Breast epithelium (tissue), 4 donors: ENCODE results near the gene TC2N. TPM values are rescaled to one million over a fixed set of nuclear protein-coding genes. Genes with fewer than 3 reads are reported as not detected.

Experiments
- DNase-seq, 2 donors: peaks; one replicate each; pipeline ENCODE4 v3.0.0-alpha.2; 2019; ENCODE audit warnings: low spot score in 2 of 2
- H3K27ac ChIP-seq, 2 donors: fragments of 200-600 bp; sonication (generic) in 1 of 2; one replicate each; pipeline ENCODE4 v1.5.1; 2016 to 2019; ENCODE audit warnings: mild to moderate bottlenecking in 1 of 2
- H3K27me3 ChIP-seq, 2 donors: fragments of 200-600 bp; sonication (generic) in 1 of 2; one replicate each; pipeline versions ENCODE4 v1.5.1 to v1.6.0; 2017 to 2019; ENCODE audit warnings: control low read depth in 1 of 2, mild to moderate bottlenecking in 1 of 2
- H3K36me3 ChIP-seq: fragments of 200-600 bp; one replicate; pipeline ENCODE4 v1.5.1; 2019
- H3K4me1 ChIP-seq, 2 donors: fragments of 200-600 bp; sonication (generic); one replicate each; pipeline ENCODE4 v1.5.1; 2016 to 2019; ENCODE audit warnings: control low read depth in 1 of 2
- H3K4me3 ChIP-seq, 3 donors: fragments of 200-600 bp; sonication (generic); 1 replicate in 2 of 3; 2 replicates in 1 of 3; pipeline ENCODE4 v1.5.1; 2016 to 2019; ENCODE audit warnings: mild to moderate bottlenecking in 3 of 3, moderate library complexity in 2 of 3
- H3K9me3 ChIP-seq, 2 donors: fragments of 200-600 bp; sonication (generic) in 1 of 2; one replicate each; pipeline ENCODE4 v1.5.1; 2016 to 2019; ENCODE audit warnings: control low read depth in 1 of 2
- POLR2A ChIP-seq: fragments of 450-650 bp; IDR thresholded peaks from one replicate; pipeline ENCODE4 v1.6.1; 2016; ENCODE audit warnings: antibody characterized with exemption, mild to moderate bottlenecking, moderate library complexity
- POLR2AphosphoS5 ChIP-seq, 3 donors: sonication (generic); formaldehyde crosslinking; IDR thresholded peaks; one replicate each; pipeline ENCODE4 v1.6.1; 2017; ENCODE audit warnings: antibody characterized with exemption in 3 of 3
- intact Hi-C: fragments of 100-400 bp; cut with DNase I; formaldehyde crosslinking; loops from one replicate; pipeline ENCODE4 v1.15.1; 2023; ENCODE audit warnings: low total_unique reads
- total RNA-seq, 3 donors: library from RNA; depleted of rRNA; stranded (reverse); fragments of >200 nt; gene quantifications; one replicate each; pipeline ENCODE4 v1.1.0, GENCODE V29; 2016
- TF ChIP-seq, protein P1 (sequence below), 3 donors: fragments of 450-650 bp; IDR thresholded peaks; one replicate each; pipeline ENCODE4 v1.5.1; 2016 to 2017; ENCODE audit warnings: antibody characterized with exemption in 3 of 3, mild to moderate bottlenecking in 3 of 3, moderate library complexity in 3 of 3

The TC2N gene
- total RNA-seq, 3 donors from 2014 or later, result 36.6 to 169 (median 166) TPM

DNA sequence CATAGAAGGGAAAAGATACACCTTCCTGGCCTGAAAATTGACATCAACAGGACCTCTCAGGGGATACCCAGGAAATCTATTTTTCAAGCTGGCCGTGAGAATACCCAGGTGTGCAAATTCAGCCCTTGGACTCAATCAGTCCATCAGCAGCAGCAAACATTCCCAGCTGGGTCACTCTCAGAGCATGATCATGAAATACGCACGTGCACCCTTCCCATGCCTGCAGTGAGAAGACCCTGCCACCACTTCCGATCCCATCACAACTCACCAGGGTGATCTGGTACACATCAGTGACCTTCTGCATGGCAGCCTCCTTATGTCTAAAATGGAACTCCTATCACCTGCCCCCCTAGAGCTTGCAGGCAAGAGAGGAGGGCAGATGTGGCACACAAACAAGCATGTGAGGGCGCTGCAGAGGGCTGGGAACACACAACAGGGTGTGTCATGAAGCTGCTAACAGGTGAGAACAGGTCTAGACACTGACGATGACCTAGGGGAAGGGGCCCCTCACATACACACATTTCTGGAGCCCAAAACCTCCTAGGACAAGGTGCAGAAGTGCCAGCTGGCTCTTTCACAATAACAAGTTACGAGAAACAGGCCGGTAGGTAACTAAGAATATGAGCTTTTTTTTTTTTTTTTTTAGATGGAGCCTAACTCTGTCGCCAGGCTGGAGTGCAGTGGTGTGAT is 37.8 kb upstream of the TC2N start:
- Histone ChIP-seq H3K9me3 (no peaks in the 10 kb centered on the region), H3K4me3 (no peak overlapping the region), H3K4me1 (peaks cover 0 to 5% of the 10 kb centered on the region in 2 donors), H3K36me3 (no peaks in the 10 kb centered on the region), H3K27ac (peak overlapping the region in 1 of 2 donors; percentile 76), H3K27me3 (no peaks in the 10 kb centered on the region)
- TF ChIP-seq POLR2AphosphoS5 (IDR thresholded peaks at IDR 0.05) (no peak), POLR2A (no peak)
- TF ChIP-seq, protein P1, sequence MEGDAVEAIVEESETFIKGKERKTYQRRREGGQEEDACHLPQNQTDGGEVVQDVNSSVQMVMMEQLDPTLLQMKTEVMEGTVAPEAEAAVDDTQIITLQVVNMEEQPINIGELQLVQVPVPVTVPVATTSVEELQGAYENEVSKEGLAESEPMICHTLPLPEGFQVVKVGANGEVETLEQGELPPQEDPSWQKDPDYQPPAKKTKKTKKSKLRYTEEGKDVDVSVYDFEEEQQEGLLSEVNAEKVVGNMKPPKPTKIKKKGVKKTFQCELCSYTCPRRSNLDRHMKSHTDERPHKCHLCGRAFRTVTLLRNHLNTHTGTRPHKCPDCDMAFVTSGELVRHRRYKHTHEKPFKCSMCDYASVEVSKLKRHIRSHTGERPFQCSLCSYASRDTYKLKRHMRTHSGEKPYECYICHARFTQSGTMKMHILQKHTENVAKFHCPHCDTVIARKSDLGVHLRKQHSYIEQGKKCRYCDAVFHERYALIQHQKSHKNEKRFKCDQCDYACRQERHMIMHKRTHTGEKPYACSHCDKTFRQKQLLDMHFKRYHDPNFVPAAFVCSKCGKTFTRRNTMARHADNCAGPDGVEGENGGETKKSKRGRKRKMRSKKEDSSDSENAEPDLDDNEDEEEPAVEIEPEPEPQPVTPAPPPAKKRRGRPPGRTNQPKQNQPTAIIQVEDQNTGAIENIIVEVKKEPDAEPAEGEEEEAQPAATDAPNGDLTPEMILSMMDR (IDR thresholded peaks at IDR 0.05), result no peak
- DNase-seq, result no peak
- intact Hi-C loops, result no loop called here

DNA sequence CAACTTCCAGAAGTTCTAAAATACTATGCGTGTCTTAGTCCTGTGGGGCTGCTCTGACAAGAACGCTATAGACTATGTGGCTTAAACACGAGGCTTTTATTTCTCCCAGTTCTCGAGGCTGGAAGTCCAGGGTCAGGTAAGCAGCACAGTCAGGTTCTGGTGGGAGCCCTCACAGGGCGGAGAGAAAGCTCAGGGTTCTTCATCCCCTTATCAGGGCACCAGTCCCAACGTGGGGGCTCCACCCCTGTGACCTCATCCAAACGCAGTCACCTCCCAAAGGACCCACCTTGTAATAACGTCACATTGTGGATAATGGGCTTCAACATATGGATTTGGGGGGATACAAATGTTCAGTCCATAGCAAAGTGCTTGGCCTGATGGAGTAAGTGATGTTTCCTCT is 37.1 kb upstream of the TC2N start:
- Histone ChIP-seq H3K27me3 (no peaks in the 10 kb centered on the region), H3K4me1 (peaks cover 0 to 5% of the 10 kb centered on the region in 2 donors), H3K4me3 (no peak overlapping the region), H3K36me3 (no peaks in the 10 kb centered on the region), H3K9me3 (no peaks in the 10 kb centered on the region), H3K27ac (peak overlapping the region in 1 of 2 donors; percentile 76)
- no peak for DNase-seq
- TF ChIP-seq POLR2A, result no peak
- no peak for TF ChIP-seq POLR2AphosphoS5 (IDR thresholded peaks at IDR 0.05)
- TF ChIP-seq, protein P1 (IDR thresholded peaks at IDR 0.05), result no peak
- intact Hi-C loops, result no loop called here

DNA sequence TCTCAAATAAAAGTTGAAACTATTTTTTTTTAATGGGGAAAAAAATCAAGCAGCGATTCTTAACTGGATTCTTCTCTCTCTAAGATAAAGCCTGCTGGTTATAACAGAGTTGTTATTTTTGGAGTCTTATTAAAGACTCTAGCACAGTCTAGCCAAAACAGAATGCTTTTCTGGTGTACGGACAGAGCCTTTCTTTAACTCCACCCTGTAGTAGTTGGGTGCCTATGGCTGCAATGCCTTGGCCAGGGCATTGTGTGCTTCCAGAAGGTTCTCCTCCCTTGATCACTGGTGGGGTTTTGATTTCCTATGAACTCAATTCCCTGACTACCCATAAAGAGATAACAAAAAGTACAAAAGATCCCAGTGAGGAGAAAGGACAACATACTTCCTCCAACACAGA is 35.7 kb upstream of the TC2N start:
- no peak for TF ChIP-seq POLR2A
- TF ChIP-seq, protein P1 (IDR thresholded peaks at IDR 0.05), result no peak
- no peak for TF ChIP-seq POLR2AphosphoS5 (IDR thresholded peaks at IDR 0.05)
- Histone ChIP-seq H3K4me1 (peaks cover 0 to 5% of the 10 kb centered on the region in 2 donors), H3K27me3 (no peaks in the 10 kb centered on the region), H3K9me3 (no peaks in the 10 kb centered on the region), H3K27ac (peak overlapping the region; percentile 62 to 76), H3K4me3 (no peak overlapping the region), H3K36me3 (no peaks in the 10 kb centered on the region)
- intact Hi-C loops, result no loop called here
- DNase-seq, result no peak

DNA sequence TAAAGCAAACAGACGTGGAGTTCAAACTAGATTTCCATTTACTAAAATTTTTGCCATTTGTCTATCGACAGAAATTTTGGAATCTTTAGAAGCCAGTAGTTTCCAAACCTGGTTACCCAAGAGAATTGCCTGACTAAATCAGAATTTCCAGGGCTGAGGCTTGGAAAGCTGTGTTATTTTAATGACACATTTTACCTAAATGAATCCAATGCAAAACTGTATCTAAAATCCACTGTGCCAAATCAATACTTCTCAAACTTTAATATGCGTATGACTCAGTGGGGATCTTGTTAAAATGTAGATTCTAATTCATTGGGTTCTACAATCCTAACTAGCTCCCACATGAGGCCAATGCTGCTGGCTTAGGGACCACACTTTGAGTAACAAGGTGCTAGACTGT is 35.0 kb upstream of the TC2N start:
- no peaks in the 10 kb centered on the region for H3K9me3 ChIP-seq
- intact Hi-C loops, result no loop called here
- no peaks in the 10 kb centered on the region for H3K36me3 ChIP-seq
- peaks cover 0 to 5% of the 10 kb centered on the region in 2 donors for H3K4me1 ChIP-seq
- H3K4me3 ChIP-seq, result no peak overlapping the region
- TF ChIP-seq POLR2AphosphoS5 (IDR thresholded peaks at IDR 0.05), result no peak
- DNase-seq, result no peak
- no peaks in the 10 kb centered on the region for H3K27me3 ChIP-seq
- H3K27ac ChIP-seq, result peak overlapping the region; percentile 62 to 76

DNA sequence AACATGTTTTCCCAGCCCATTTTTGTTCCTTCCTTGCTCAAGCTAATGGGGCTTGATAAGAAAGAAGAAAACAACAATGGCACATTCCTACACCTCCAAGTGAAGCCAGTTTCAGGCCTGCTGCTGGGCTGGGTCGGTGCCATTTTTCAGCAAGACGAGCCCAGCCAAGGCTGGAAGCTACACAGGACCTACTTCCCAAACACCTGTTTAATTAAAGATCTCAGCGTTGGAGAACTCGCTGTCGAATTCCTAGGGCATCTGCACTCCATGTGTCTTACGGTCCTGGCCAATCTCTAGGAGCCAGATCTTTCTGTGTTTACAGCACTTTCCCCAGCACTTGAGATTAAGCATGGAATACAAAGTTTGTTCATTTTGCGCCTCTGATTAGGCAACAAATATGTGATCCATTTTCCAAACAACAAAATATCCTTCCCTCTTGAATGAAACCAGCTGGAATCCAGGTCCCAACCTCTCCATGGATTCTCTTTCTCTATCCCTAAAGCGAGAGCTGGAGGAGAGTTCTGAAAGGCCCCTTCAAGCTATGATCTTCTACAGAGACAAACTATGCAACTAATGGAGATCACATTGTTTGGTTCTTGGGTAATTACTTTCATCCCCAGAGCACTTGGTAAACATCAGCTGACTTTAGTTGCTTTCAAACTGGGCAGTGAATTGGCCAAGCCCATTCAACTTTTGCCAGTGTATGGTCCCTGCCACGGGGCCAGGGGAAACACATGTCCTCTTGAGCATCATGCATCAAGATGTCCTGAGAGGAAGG is 34.3 kb upstream of the TC2N start:
- peak overlapping the region; percentile 62 to 80 for H3K27ac ChIP-seq
- H3K9me3 ChIP-seq, result no peaks in the 10 kb centered on the region
- intact Hi-C loops, result no loop called here
- H3K27me3 ChIP-seq, result no peaks in the 10 kb centered on the region
- peaks cover 0 to 5% of the 10 kb centered on the region in 2 donors for H3K4me1 ChIP-seq
- no peaks in the 10 kb centered on the region for H3K36me3 ChIP-seq
- TF ChIP-seq POLR2AphosphoS5 (IDR thresholded peaks at IDR 0.05), result peak; percentile 35 to 82 (median 56)
- TF ChIP-seq, protein P1 (IDR thresholded peaks at IDR 0.05), result no peak
- H3K4me3 ChIP-seq, result no peak overlapping the region
- DNase-seq, result no peak
